ENCODE results near the gene SLC29A1.

DNA sequence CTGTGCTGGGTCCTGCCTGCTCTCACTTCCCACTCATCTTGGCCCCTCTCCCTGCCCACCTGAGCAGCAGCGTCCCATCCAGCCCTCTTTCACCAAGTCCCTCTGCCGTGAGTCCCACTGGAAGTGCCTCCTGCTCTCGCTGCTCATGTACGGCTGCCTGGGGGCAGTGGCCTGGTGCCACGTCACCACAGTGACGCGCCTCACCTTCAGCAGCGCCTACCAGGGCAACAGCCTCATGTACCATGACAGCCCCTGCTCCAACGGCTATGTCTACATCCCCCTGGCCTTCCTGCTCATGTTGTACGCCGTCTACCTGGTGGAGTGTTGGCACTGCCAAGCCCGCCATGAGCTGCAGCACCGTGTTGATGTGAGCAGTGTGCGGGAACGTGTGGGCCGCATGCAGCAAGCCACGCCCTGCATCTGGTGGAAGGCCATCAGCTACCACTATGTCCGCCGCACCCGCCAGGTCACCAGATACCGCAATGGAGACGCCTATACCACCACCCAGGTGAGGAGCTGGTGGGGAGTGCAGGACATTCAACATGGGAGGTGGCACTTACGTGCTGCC is 49.7 kb downstream of the SLC29A1 start:
- TF ChIP-seq, protein P1, sequence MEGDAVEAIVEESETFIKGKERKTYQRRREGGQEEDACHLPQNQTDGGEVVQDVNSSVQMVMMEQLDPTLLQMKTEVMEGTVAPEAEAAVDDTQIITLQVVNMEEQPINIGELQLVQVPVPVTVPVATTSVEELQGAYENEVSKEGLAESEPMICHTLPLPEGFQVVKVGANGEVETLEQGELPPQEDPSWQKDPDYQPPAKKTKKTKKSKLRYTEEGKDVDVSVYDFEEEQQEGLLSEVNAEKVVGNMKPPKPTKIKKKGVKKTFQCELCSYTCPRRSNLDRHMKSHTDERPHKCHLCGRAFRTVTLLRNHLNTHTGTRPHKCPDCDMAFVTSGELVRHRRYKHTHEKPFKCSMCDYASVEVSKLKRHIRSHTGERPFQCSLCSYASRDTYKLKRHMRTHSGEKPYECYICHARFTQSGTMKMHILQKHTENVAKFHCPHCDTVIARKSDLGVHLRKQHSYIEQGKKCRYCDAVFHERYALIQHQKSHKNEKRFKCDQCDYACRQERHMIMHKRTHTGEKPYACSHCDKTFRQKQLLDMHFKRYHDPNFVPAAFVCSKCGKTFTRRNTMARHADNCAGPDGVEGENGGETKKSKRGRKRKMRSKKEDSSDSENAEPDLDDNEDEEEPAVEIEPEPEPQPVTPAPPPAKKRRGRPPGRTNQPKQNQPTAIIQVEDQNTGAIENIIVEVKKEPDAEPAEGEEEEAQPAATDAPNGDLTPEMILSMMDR (conservative IDR thresholded peaks at IDR 0.05), result no peak
- TF ChIP-seq EZH2 (IDR thresholded peaks at IDR 0.05; ENCODE audit: low read depth), result no peak

Data from PC-9 (cell line).